ENCODE data around the gene TMEM126A. TPM values are rescaled to one million over a fixed set of nuclear protein-coding genes. Genes with fewer than 3 reads are reported as not detected.
"Not testable (repeated sequence)": the region's sequence is repeated elsewhere in the genome, so short reads cannot be mapped to it uniquely, and the experiment has no call there.

The TMEM126A gene
- 10 to 100 TPM; 17.4 to 17.5 TPM for total RNA-seq
- 10 to 100 TPM; 67.2 to 70.0 TPM for polyA plus RNA-seq

- Histone ChIP-seq H3K27ac (ENCODE audit: low read depth, low read length) (peak within 1 kb of the TSS; percentile 72), H3K4me3 (ENCODE audit: low read length in 2 of 2) (peak within 1 kb of the TSS; percentile 57 to 76), H3K4me1 (ENCODE audit: insufficient read depth, low read length) (peaks cover 26% of the 10 kb centered on the region), H3K27me3 (ENCODE audit: insufficient read depth, low read length) (peaks cover 4% of the 10 kb centered on the region), H3K9me3 (ENCODE audit: control insufficient read depth in 1 of 2, low read length in 2 of 2) (no peaks in the 10 kb centered on the region), H3K36me3 (ENCODE audit: insufficient read depth, low read length) (no peaks in the 10 kb centered on the region)
- ChIA-PET POLR2A (ENCODE audit: partially characterized antibody) (interaction anchor here (0.7 to 10.5 kb wide), 19 partner anchors 9 to 597 kb away, joined by 3 to 169 read pairs (median 3); partner anchors contain the start of genes CREBZF, DLG2, PICALM and TMEM126B), CTCF (ENCODE audit: partially characterized antibody) (interaction anchor here (0.8 to 3.4 kb wide), 7 partner anchors 11 to 207 kb away, joined by 3 to 25 read pairs (median 5); partner anchors contain the start of genes CCDC83, CREBZF, DLG2 and TMEM126B)
- peaks cover 19 to 32% (median 27%) of the 10 kb centered on the region in 4 donors for H3K4me1 Mint-ChIP-seq
- no peaks in the 10 kb centered on the region for H3K9me3 Mint-ChIP-seq
- H3K36me3 Mint-ChIP-seq, result peaks cover 0 to 22% of the 10 kb centered on the region in 2 donors
- peaks cover 5 to 8% of the 10 kb centered on the region in 2 donors for H3K27me3 Mint-ChIP-seq
- H3K27ac Mint-ChIP-seq, result peak within 1 kb of the TSS; percentile 88 to 99 (median 96)
- peak within 1 kb of the TSS; percentile 92 to 99 (median 96) for H3K4me3 Mint-ChIP-seq
- DNase-seq, result peak; percentile 87 to 93 (median 89)
- intact Hi-C loops (cut with micrococcal nuclease), result loop anchor here (1.0 kb wide), 2 partner anchors 17 to 19 kb away; partner anchors contain the start of gene TMEM126B
Observed at GRCh38 chr11:85647604-85648299, at the start of gene TMEM126A. TSS of gene TMEM126A (plus strand) at chr11:85647967. CDS start at chr11:85650256, 2,289 bp downstream.

- Histone ChIP-seq H3K9me3 (ENCODE audit: control insufficient read depth in 1 of 2, low read length in 2 of 2) (no peaks in the 10 kb centered on the region), H3K4me1 (ENCODE audit: insufficient read depth, low read length) (no peaks in the 10 kb centered on the region), H3K27me3 (ENCODE audit: insufficient read depth, low read length) (no peaks in the 10 kb centered on the region), H3K4me3 (ENCODE audit: low read length in 2 of 2) (no peak overlapping the region), H3K36me3 (ENCODE audit: insufficient read depth, low read length) (no peaks in the 10 kb centered on the region), H3K27ac (ENCODE audit: low read depth, low read length) (no peak overlapping the region)
- no peak for DNase-seq
- Mint-ChIP-seq H3K36me3 (no peaks in the 10 kb centered on the region), H3K4me1 (no peaks in the 10 kb centered on the region), H3K9me3 (no peaks in the 10 kb centered on the region), H3K4me3 (no peak overlapping the region), H3K27me3 (no peaks in the 10 kb centered on the region), H3K27ac (no peak overlapping the region)
- intact Hi-C loops (cut with micrococcal nuclease), result loop anchor here (5.0 to 10.0 kb wide), 3 partner anchors 93 to 1693 kb away; no protein-coding TSS in a partner anchor
- ChIA-PET POLR2A (ENCODE audit: partially characterized antibody) (no interaction called here), CTCF (ENCODE audit: partially characterized antibody) (interaction anchor here (1.1 kb wide), 1 partner anchor 595 kb away, joined by 5 read pairs; no protein-coding TSS in a partner anchor)
Observed at GRCh38 chr11:85599083-85599482, 48.7 kb upstream of the TMEM126A start.

- ChIA-PET CTCF (ENCODE audit: partially characterized antibody) (no interaction called here), POLR2A (ENCODE audit: partially characterized antibody) (no interaction called here)
- peak overlapping the region in 1 of 7 donors; percentile 3 for H3K27ac Mint-ChIP-seq
- no peaks in the 10 kb centered on the region for H3K36me3 Mint-ChIP-seq
- H3K27me3 Mint-ChIP-seq, result no peaks in the 10 kb centered on the region
- no peak overlapping the region for H3K27ac ChIP-seq (ENCODE audit: low read depth, low read length)
- no peaks in the 10 kb centered on the region for H3K4me1 ChIP-seq (ENCODE audit: insufficient read depth, low read length)
- H3K4me3 Mint-ChIP-seq, result no peak overlapping the region
- no peaks in the 10 kb centered on the region for H3K9me3 ChIP-seq (ENCODE audit: control insufficient read depth in 1 of 2, low read length in 2 of 2)
- DNase-seq, result no peak
- H3K4me1 Mint-ChIP-seq, result no peaks in the 10 kb centered on the region
- H3K4me3 ChIP-seq (ENCODE audit: low read length in 2 of 2), result no peak overlapping the region
- no peaks in the 10 kb centered on the region for H3K27me3 ChIP-seq (ENCODE audit: insufficient read depth, low read length)
- intact Hi-C loops (cut with micrococcal nuclease), result no loop called here
- no peaks in the 10 kb centered on the region for H3K9me3 Mint-ChIP-seq
- H3K36me3 ChIP-seq (ENCODE audit: insufficient read depth, low read length), result no peaks in the 10 kb centered on the region
Observed at GRCh38 chr11:85602526-85603213, 45.1 kb upstream of the TMEM126A start.

- peaks cover 0 to under 1% of the 10 kb centered on the region in 2 donors for H3K27me3 Mint-ChIP-seq
- Histone ChIP-seq H3K9me3 (ENCODE audit: control insufficient read depth in 1 of 2, low read length in 2 of 2) (no peaks in the 10 kb centered on the region), H3K27me3 (ENCODE audit: insufficient read depth, low read length) (no peaks in the 10 kb centered on the region), H3K4me1 (ENCODE audit: insufficient read depth, low read length) (no peaks in the 10 kb centered on the region), H3K36me3 (ENCODE audit: insufficient read depth, low read length) (no peaks in the 10 kb centered on the region), H3K27ac (ENCODE audit: low read depth, low read length) (no peak overlapping the region), H3K4me3 (ENCODE audit: low read length in 2 of 2) (no peak overlapping the region)
- ChIA-PET CTCF (ENCODE audit: partially characterized antibody) (no interaction called here), POLR2A (ENCODE audit: partially characterized antibody) (no interaction called here)
- DNase-seq, result no peak
- H3K27ac Mint-ChIP-seq, result no peak overlapping the region
- no peaks in the 10 kb centered on the region for H3K9me3 Mint-ChIP-seq
- intact Hi-C loops (cut with micrococcal nuclease), result no loop called here
- H3K4me1 Mint-ChIP-seq, result no peaks in the 10 kb centered on the region
- H3K4me3 Mint-ChIP-seq, result no peak overlapping the region
- no peaks in the 10 kb centered on the region for H3K36me3 Mint-ChIP-seq
Observed at GRCh38 chr11:85603220-85603619, 44.5 kb upstream of the TMEM126A start.

- H3K27ac Mint-ChIP-seq; intact Hi-C loops (cut with micrococcal nuclease); H3K4me3 ChIP-seq (ENCODE audit: low read length in 2 of 2); H3K4me3 Mint-ChIP-seq; POLR2A ChIA-PET (ENCODE audit: partially characterized antibody); H3K27me3 Mint-ChIP-seq; H3K4me1 ChIP-seq (ENCODE audit: insufficient read depth, low read length); H3K27ac ChIP-seq (ENCODE audit: low read depth, low read length); H3K4me1 Mint-ChIP-seq; H3K36me3 ChIP-seq (ENCODE audit: insufficient read depth, low read length); CTCF ChIA-PET (ENCODE audit: partially characterized antibody); H3K27me3 ChIP-seq (ENCODE audit: insufficient read depth, low read length); DNase-seq; H3K9me3 Mint-ChIP-seq; H3K9me3 ChIP-seq (ENCODE audit: control insufficient read depth in 1 of 2, low read length in 2 of 2); H3K36me3 Mint-ChIP-seq: not testable (repeated sequence)
Observed at GRCh38 chr11:85606237-85606636, 41.5 kb upstream of the TMEM126A start.

GRCh38 chr11:85608621-85609020 is 39.1 kb upstream of the TMEM126A start:
- intact Hi-C loops (cut with micrococcal nuclease); H3K27me3 Mint-ChIP-seq; H3K4me3 Mint-ChIP-seq; H3K4me3 ChIP-seq (ENCODE audit: low read length in 2 of 2); CTCF ChIA-PET (ENCODE audit: partially characterized antibody); H3K36me3 Mint-ChIP-seq; H3K4me1 ChIP-seq (ENCODE audit: insufficient read depth, low read length); H3K27me3 ChIP-seq (ENCODE audit: insufficient read depth, low read length); H3K9me3 ChIP-seq (ENCODE audit: control insufficient read depth in 1 of 2, low read length in 2 of 2); H3K27ac Mint-ChIP-seq; DNase-seq; H3K27ac ChIP-seq (ENCODE audit: low read depth, low read length); POLR2A ChIA-PET (ENCODE audit: partially characterized antibody); H3K9me3 Mint-ChIP-seq; H3K4me1 Mint-ChIP-seq; H3K36me3 ChIP-seq (ENCODE audit: insufficient read depth, low read length): not testable (repeated sequence)

GRCh38 chr11:85609286-85609685 is 38.5 kb upstream of the TMEM126A start:
- H3K36me3 ChIP-seq (ENCODE audit: insufficient read depth, low read length); H3K9me3 Mint-ChIP-seq; DNase-seq; H3K9me3 ChIP-seq (ENCODE audit: control insufficient read depth in 1 of 2, low read length in 2 of 2); H3K27ac Mint-ChIP-seq; H3K4me1 ChIP-seq (ENCODE audit: insufficient read depth, low read length); H3K4me3 Mint-ChIP-seq; POLR2A ChIA-PET (ENCODE audit: partially characterized antibody); H3K27ac ChIP-seq (ENCODE audit: low read depth, low read length); H3K27me3 Mint-ChIP-seq; H3K4me3 ChIP-seq (ENCODE audit: low read length in 2 of 2); CTCF ChIA-PET (ENCODE audit: partially characterized antibody); H3K4me1 Mint-ChIP-seq; intact Hi-C loops (cut with micrococcal nuclease); H3K36me3 Mint-ChIP-seq; H3K27me3 ChIP-seq (ENCODE audit: insufficient read depth, low read length): not testable (repeated sequence)

Measured in CD4-positive, alpha-beta memory T cell (primary cell).